K562 (cell line): ENCODE data around the gene ELOF1. TPM values are rescaled to one million over a fixed set of nuclear protein-coding genes. Genes with fewer than 3 reads are reported as not detected.

Experiments
- BRD9 ChIP-seq: fragments of 450-650 bp; IDR thresholded peaks from 2 replicates; pipeline ENCODE4 v1.6.1; 2018; ENCODE audit warnings: low read depth; ENCODE audit not compliant: partially characterized antibody
- CEBPB ChIP-seq: fragments of 450-650 bp; IDR thresholded peaks from 2 replicates; pipeline ENCODE4 v1.6.1; 2016; ENCODE audit warnings: missing genetic modification characterization, missing compliant biosample characterization
- CEBPG ChIP-seq, 3 experiments: fragments of 200-800 bp in 1 of 3; sonication (Bioruptor generic) in 1 of 3; sonication (generic) in 1 of 3; formaldehyde crosslinking in 1 of 3; IDR thresholded peaks in 2 of 3; conservative IDR thresholded peaks in 1 of 3; 2 replicates each; pipeline versions ENCODE4 v1.6.1 to v1.8.0; 2016 to 2022; ENCODE audit warnings: missing compliant biosample characterization in 2 of 3, missing genetic modification characterization in 2 of 3, mild to moderate bottlenecking in 1 of 3, missing genetic modification reagents in 1 of 3
- DEAF1 ChIP-seq: fragments of 450-650 bp; formaldehyde crosslinking; IDR thresholded peaks from 2 replicates; pipeline ENCODE4 v1.4.0; 2020; ENCODE audit warnings: mild to moderate bottlenecking, moderate library complexity
- DPF2 ChIP-seq: fragments of 450-650 bp; IDR thresholded peaks from 2 replicates; pipeline ENCODE4 v1.6.1; 2016
- EHMT2 ChIP-seq: fragments of 450-650 bp; IDR thresholded peaks from 2 replicates; pipeline ENCODE4 v1.6.1; 2018; ENCODE audit warnings: antibody characterized with exemption
- FOXK2 ChIP-seq, 2 experiments: fragments of 450-650 bp; IDR thresholded peaks in 1 of 2; conservative IDR thresholded peaks in 1 of 2; 2 replicates each; pipeline ENCODE4 v1.6.1; 2016; ENCODE audit warnings: low read depth in 2 of 2, mild to moderate bottlenecking in 1 of 2
- GABPB2 ChIP-seq: fragments of 250-450 bp; sonication (Bioruptor Pico); conservative IDR thresholded peaks from 2 replicates; pipeline ENCODE4 v1.5.1; 2021; ENCODE audit warnings: mild to moderate bottlenecking
- HMG20B ChIP-seq: fragments of 250-450 bp; sonication (Bioruptor Pico); IDR thresholded peaks from 2 replicates; pipeline ENCODE4 v1.5.0; 2021; ENCODE audit warnings: mild to moderate bottlenecking
- KHSRP ChIP-seq: fragments of 450-650 bp; IDR thresholded peaks from 2 replicates; pipeline ENCODE4 v1.6.1; 2017
- KLF1 ChIP-seq: fragments of 450-650 bp; IDR thresholded peaks from 2 replicates; pipeline ENCODE4 v1.6.1; 2016; ENCODE audit warnings: missing genetic modification characterization, missing compliant biosample characterization
- LEF1 ChIP-seq: fragments of 450-650 bp; IDR thresholded peaks from 2 replicates; pipeline ENCODE4 v1.6.1; 2016; ENCODE audit warnings: mild to moderate bottlenecking
- MEF2D ChIP-seq: conservative IDR thresholded peaks from 2 replicates; pipeline ENCODE4 v1.6.1; 2016; ENCODE audit warnings: low read depth, missing genetic modification characterization, missing compliant biosample characterization
- NCOA6 ChIP-seq: fragments of 450-650 bp; IDR thresholded peaks from 2 replicates; pipeline ENCODE4 v1.6.1; 2017; ENCODE audit warnings: mild to moderate bottlenecking
- NFIX ChIP-seq: fragments of 250-450 bp; sonication (Bioruptor Pico); IDR thresholded peaks from 2 replicates; pipeline ENCODE4 v1.4.0; 2020; ENCODE audit warnings: low read depth, mild to moderate bottlenecking, moderate library complexity
- PHF20 ChIP-seq: fragments of 450-650 bp; IDR thresholded peaks from 2 replicates; pipeline ENCODE4 v1.6.1; 2018; ENCODE audit not compliant: partially characterized antibody
- PHF21A ChIP-seq: fragments of 450-650 bp; IDR thresholded peaks from 2 replicates; pipeline ENCODE4 v1.6.1; 2017; ENCODE audit warnings: low read depth, borderline replicate concordance
- TEAD4 ChIP-seq, 2 experiments: sonication (generic) in 1 of 2; formaldehyde crosslinking in 1 of 2; IDR thresholded peaks; 2 replicates each; pipeline versions ENCODE4 v1.6.1 to v1.8.0; 2012 to 2022; ENCODE audit warnings: borderline replicate concordance in 1 of 2, inconsistent platforms in 1 of 2, low read length in 1 of 2, mild to moderate bottlenecking in 1 of 2, missing genetic modification reagents in 1 of 2
- ZBTB11 ChIP-seq, 3 experiments: fragments of 200-800 bp in 1 of 3; fragments of 250-450 bp in 1 of 3; fragments of 450-650 bp in 1 of 3; sonication (Bioruptor Pico) in 1 of 3; sonication (Bioruptor generic) in 1 of 3; formaldehyde crosslinking in 1 of 3; IDR thresholded peaks; 2 replicates each; pipeline versions ENCODE4 v1.6.1 to v1.8.0; 2016 to 2022; ENCODE audit warnings: mild to moderate bottlenecking in 2 of 3, missing genetic modification characterization in 2 of 3, missing compliant biosample characterization in 1 of 3, moderate library complexity in 1 of 3
- ZBTB8A ChIP-seq: fragments of 450-650 bp; IDR thresholded peaks from 2 replicates; pipeline ENCODE4 v1.6.1; 2018; ENCODE audit warnings: mild to moderate bottlenecking, moderate library complexity; ENCODE audit not compliant: partially characterized antibody
- ZNF24 ChIP-seq: fragments of 450-650 bp; IDR thresholded peaks from 2 replicates; pipeline ENCODE4 v1.6.1; 2016
- ZNF431 ChIP-seq: sonication (generic); formaldehyde crosslinking; IDR thresholded peaks from 2 replicates; pipeline ENCODE4 v1.8.0; 2022; ENCODE audit warnings: mild to moderate bottlenecking, missing genetic modification reagents
- polyA plus RNA-seq, 8 experiments: library from polyadenylated mRNA; depleted of rRNA in 4 of 8; stranded (reverse) in 5 of 8; unstranded in 3 of 8; fragments of >200 nt; fragmentation: Nextera tagmentation in 2 of 8; fragmentation: Illumina TruSeq in 1 of 8; extraction: Ambion mirVana in 2 of 8; extraction: Trizol in 1 of 8; gene quantifications; 2 replicates each; pipeline versions ENCODE4 v1.2.1 to v1.2.3, GENCODE V29; 2011 to 2014; ENCODE audit warnings: inconsistent platforms in 1 of 8, missing spikeins in 1 of 8
- total RNA-seq, 7 experiments: library from RNA; depleted of rRNA in 6 of 7; stranded (reverse); fragments of >200 nt in 6 of 7; fragmentation: Illumina TruSeq in 2 of 7; extraction: Trizol in 2 of 7; gene quantifications; 2 replicates each; pipeline versions ENCODE4 v1.2.1 to v1.2.3, GENCODE V29; 2011 to 2021; ENCODE audit warnings: low replicate concordance in 1 of 7
- TF ChIP-seq, protein P1 (sequence below): sonication (generic); formaldehyde crosslinking; IDR thresholded peaks from 2 replicates; pipeline ENCODE4 v1.9.0; 2022; ENCODE audit warnings: mild to moderate bottlenecking, missing genetic modification reagents

ELOF1 gene
- total and polyA plus RNA-seq, 9 of the 15 experiments (the other 6 are each of a cell fraction or from before 2014, with no cell fraction given): 16.7 to 147 (median 74.2) TPM

DNA sequence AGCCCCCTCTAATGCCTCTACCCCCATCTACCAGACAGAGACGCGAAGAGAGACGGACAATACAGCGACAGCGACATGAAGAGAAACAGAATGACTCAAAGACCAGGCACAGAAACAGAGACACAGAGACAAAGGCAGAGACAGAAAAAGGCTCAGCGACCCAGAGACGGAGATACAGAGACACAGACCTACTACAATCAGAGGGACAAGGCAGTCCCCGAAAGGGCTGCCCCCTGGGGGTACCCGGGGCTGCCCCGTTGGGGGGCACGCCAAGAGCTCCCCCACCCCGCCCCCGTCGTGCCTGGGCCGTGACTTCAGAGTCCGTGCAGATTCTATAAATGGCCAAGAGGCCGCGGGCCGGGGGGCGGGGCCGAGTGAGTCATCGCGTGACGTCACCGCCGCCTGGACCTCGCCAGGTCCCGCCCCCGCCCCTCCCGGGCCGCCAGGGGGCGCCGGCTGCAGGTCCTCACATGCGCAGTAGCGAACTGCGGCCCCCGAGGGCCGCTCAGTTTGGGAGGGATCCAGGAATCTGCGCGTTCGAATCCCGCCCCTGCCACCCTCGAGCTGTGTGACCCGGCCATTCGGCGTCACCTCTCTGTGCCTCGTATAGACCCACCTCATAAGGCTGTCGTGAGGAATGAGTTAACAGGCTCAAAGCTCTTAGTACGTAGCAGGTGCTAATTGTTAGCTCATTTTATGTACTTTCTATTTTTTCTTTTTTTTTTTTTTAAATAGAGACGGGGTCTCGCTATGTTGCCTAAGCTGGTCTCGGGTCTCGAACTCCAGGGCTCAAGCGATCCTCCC lies 23.0 kb downstream of the ELOF1 start (continued):
- TF ChIP-seq ZBTB8A (no peak), CEBPG (CRISPR knock-in tag; IDR thresholded peaks at IDR 0.05) (no peak), CEBPG (tag; conservative IDR thresholded peaks at IDR 0.05 in 1 of 2, IDR thresholded peaks at IDR 0.05 in 1 of 2) (no peak), TEAD4 (IDR thresholded peaks at IDR 0.05; ENCODE audit: low read length) (0 out of 2 replicates have a peak, but pooled peaks have one; percentile 7), TEAD4 (CRISPR knock-in tag; IDR thresholded peaks at IDR 0.05; ENCODE audit: borderline replicate concordance) (no peak), LEF1 (no peak), ZNF24 (peak; percentile 32; the same call in 1 of the 2 replicates), BRD9 (peak; percentile 94), EHMT2 (no peak), NCOA6 (no peak), ZNF431 (CRISPR knock-in tag) (no peak), NFIX (no peak), DEAF1 (CRISPR knock-in tag) (peak; percentile 50; the same call in 1 of the 2 replicates), ZBTB11 (CRISPR knock-in tag; IDR thresholded peaks at IDR 0.05) (peak in 1 of 3 experiments; percentile 68; a peak in 2 of 6 replicates), HMG20B (CRISPR knock-in tag) (no peak), CEBPB (tag) (no peak), KLF1 (tag) (0 out of 2 replicates have a peak, but pooled peaks have one; percentile 41), GABPB2 (CRISPR knock-in tag) (no peak), KHSRP (peak; percentile 63; the same call in 1 of the 2 replicates), DPF2 (peak; percentile 73; the same call in 1 of the 2 replicates), MEF2D (tag) (peak; percentile 51; the same call in 1 of the 2 replicates), PHF20 (peak; percentile 73), FOXK2 (conservative IDR thresholded peaks at IDR 0.05 in 1 of 2, IDR thresholded peaks at IDR 0.05 in 1 of 2; ENCODE audit: low read depth in 2 of 2) (0 out of 4 replicates have a peak, but pooled peaks have one; percentile 12 to 29), PHF21A (0 out of 2 replicates have a peak, but pooled peaks have one; percentile 11)
- TF ChIP-seq, protein P1, sequence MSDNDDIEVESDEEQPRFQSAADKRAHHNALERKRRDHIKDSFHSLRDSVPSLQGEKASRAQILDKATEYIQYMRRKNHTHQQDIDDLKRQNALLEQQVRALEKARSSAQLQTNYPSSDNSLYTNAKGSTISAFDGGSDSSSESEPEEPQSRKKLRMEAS: peak; percentile 36; the same call in 1 of the 2 replicates
